SK-N-SH (cell line): Measurements from ENCODE around the gene PAX3. TPM values are rescaled to one million over a fixed set of nuclear protein-coding genes. Genes with fewer than 3 reads are reported as not detected.

Experiments
- CTCF ChIA-PET: fragments of 300-600, 350-600 bp; formaldehyde crosslinking; extraction: SDS; loops from one replicate; lab custom pipeline; 2021; lab: Yijun Ruan, JAX
- POLR2A ChIA-PET: fragments of 350-600 bp; sonication (Branson Sonifier 250); formaldehyde crosslinking; extraction: SDS; loops from one replicate; lab custom pipeline; 2020; ENCODE audit warnings: antibody characterized with exemption, inconsistent platforms; lab: Yijun Ruan, JAX
- DNase-seq: peaks from one replicate; pipeline ENCODE4 v3.0.0; 2012
- H2AFZ ChIP-seq: fragments of 200-600 bp; sonication (generic); 2 replicates; pipeline ENCODE4 v1.8.1; 2016; ENCODE audit warnings: antibody characterized with exemption, mild to moderate bottlenecking, low read depth
- H3F3A ChIP-seq: fragments of 200-600 bp; sonication (generic); replicated peaks from 2 replicates; pipeline ENCODE3; 2016; ENCODE audit warnings: antibody characterized with exemption, mild to moderate bottlenecking; ENCODE audit not compliant: insufficient read depth
- H3K27ac ChIP-seq, 2 experiments: fragments of 200-500 bp in 1 of 2; fragments of 200-600 bp in 1 of 2; sonication (Bioruptor generic) in 1 of 2; sonication (generic), shearing (Covaris generic) in 1 of 2; 2 replicates each; pipeline versions ENCODE4 v1.5.1 to v1.6.1; 2014 to 2016; ENCODE audit warnings: low read depth in 2 of 2, inconsistent platforms in 1 of 2, low read length in 1 of 2, mild to moderate bottlenecking in 1 of 2, mixed read lengths in 1 of 2
- H3K27me3 ChIP-seq: fragments of 200-600 bp; sonication (generic), shearing (Covaris generic); 2 replicates; pipeline ENCODE4 v1.6.1; 2016; ENCODE audit warnings: mixed run types; ENCODE audit not compliant: insufficient read depth
- H3K36me3 ChIP-seq, 2 experiments: fragments of 200-500 bp in 1 of 2; fragments of 200-600 bp in 1 of 2; sonication (Bioruptor generic) in 1 of 2; sonication (generic) in 1 of 2; replicated peaks in 1 of 2; 2 replicates each; pipeline versions ENCODE3 to v1.5.1; 2014 to 2016; ENCODE audit warnings: low read length in 1 of 2, mild to moderate bottlenecking in 1 of 2; ENCODE audit not compliant: insufficient read depth in 2 of 2, control insufficient read depth in 1 of 2
- H3K4me1 ChIP-seq, 2 experiments: fragments of 200-500 bp in 1 of 2; fragments of 200-600 bp in 1 of 2; sonication (Bioruptor generic) in 1 of 2; sonication (generic), shearing (Covaris generic) in 1 of 2; 2 replicates each; pipeline versions ENCODE4 v1.5.1 to v1.6.1; 2014 to 2016; ENCODE audit warnings: low read depth in 1 of 2, low read length in 1 of 2, mixed run types in 1 of 2; ENCODE audit not compliant: insufficient read depth in 2 of 2, control insufficient read depth in 1 of 2
- H3K4me2 ChIP-seq: fragments of 200-600 bp; sonication (generic), shearing (Covaris generic); 2 replicates; pipeline ENCODE4 v1.6.1; 2017; ENCODE audit warnings: mixed run types
- H3K4me3 ChIP-seq, 2 experiments: fragments of 200-500 bp in 1 of 2; fragments of 200-600 bp in 1 of 2; sonication (Bioruptor generic) in 1 of 2; sonication (generic), shearing (Covaris generic) in 1 of 2; 2 replicates each; pipeline versions ENCODE4 v1.5.1 to v1.8.1; 2014 to 2016; ENCODE audit warnings: low read depth in 2 of 2, inconsistent platforms in 1 of 2, low read length in 1 of 2, mild to moderate bottlenecking in 1 of 2, mixed read lengths in 1 of 2, moderate library complexity in 1 of 2
- H3K79me2 ChIP-seq: fragments of 200-600 bp; sonication (generic); 2 replicates; pipeline ENCODE4 v1.8.1; 2017; ENCODE audit warnings: mild to moderate bottlenecking; ENCODE audit not compliant: insufficient read depth
- H3K9ac ChIP-seq: fragments of 200-600 bp; sonication (generic); 2 replicates; pipeline ENCODE4 v1.6.1; 2017; ENCODE audit warnings: mixed run types
- H3K9me2 ChIP-seq: fragments of 200-600 bp; sonication (generic); 2 replicates; pipeline ENCODE4 v1.6.1; 2017; ENCODE audit warnings: mixed run types
- H3K9me3 ChIP-seq: fragments of 200-600 bp; sonication (generic); 2 replicates; pipeline ENCODE4 v1.6.1; 2017; ENCODE audit warnings: mixed run types, mild to moderate bottlenecking, moderate library complexity
- H4K20me1 ChIP-seq: fragments of 200-600 bp; sonication (generic); 2 replicates; pipeline ENCODE4 v1.6.1; 2017; ENCODE audit warnings: mild to moderate bottlenecking, mixed run types; ENCODE audit not compliant: insufficient read depth
- EP300 ChIP-seq, 2 experiments: IDR thresholded peaks; 2 replicates each; pipeline versions ENCODE4 v1.4.0 to v1.6.1; 2012; ENCODE audit warnings: borderline replicate concordance in 1 of 2, low read depth in 1 of 2, low read length in 1 of 2
- FOSL2 ChIP-seq: IDR thresholded peaks from 2 replicates; pipeline ENCODE4 v1.4.0; 2012; ENCODE audit warnings: low read depth, mild to moderate bottlenecking, moderate library complexity, borderline replicate concordance
- GATA2 ChIP-seq: sonication (generic); formaldehyde crosslinking; IDR thresholded peaks from 2 replicates; pipeline ENCODE4 v1.5.0; 2020; ENCODE audit warnings: mild to moderate bottlenecking, missing genetic modification reagents
- IRF3 ChIP-seq: fragments of 150-350 bp; IDR thresholded peaks from 2 replicates; pipeline ENCODE4 v1.6.1; 2016; ENCODE audit warnings: mild to moderate bottlenecking, low read depth, low read length
- MEF2A ChIP-seq: IDR thresholded peaks from 2 replicates; pipeline ENCODE4 v1.4.0; 2012; ENCODE audit warnings: low read depth, borderline replicate concordance
- PBX3 ChIP-seq: IDR thresholded peaks from 2 replicates; pipeline ENCODE4; 2012
- POLR2AphosphoS5 ChIP-seq: IDR thresholded peaks from 2 replicates; pipeline ENCODE4 v1.6.1; 2012; ENCODE audit warnings: low read depth, low read length
- RAD21 ChIP-seq: IDR thresholded peaks from 2 replicates; pipeline ENCODE4 v1.6.1; 2012; ENCODE audit warnings: mild to moderate bottlenecking, low read length
- RCOR1 ChIP-seq: fragments of 150-350 bp; IDR thresholded peaks from 2 replicates; pipeline ENCODE4 v1.6.1; 2017; ENCODE audit warnings: antibody characterized with exemption, low read length
- REST ChIP-seq: IDR thresholded peaks from 2 replicates; pipeline ENCODE4 v1.6.1; 2012; ENCODE audit warnings: mild to moderate bottlenecking, low read depth, low read length, moderate library complexity
- RXRA ChIP-seq: IDR thresholded peaks from 2 replicates; pipeline ENCODE4 v1.4.0; 2012; ENCODE audit warnings: low read depth, mild to moderate bottlenecking, borderline replicate concordance
- SIN3A ChIP-seq: IDR thresholded peaks from 2 replicates; pipeline ENCODE4 v1.6.1; 2012; ENCODE audit warnings: low read depth, mild to moderate bottlenecking, low read length, moderate library complexity, borderline replicate concordance
- SMC3 ChIP-seq: IDR thresholded peaks from 2 replicates; pipeline ENCODE4 v1.6.1; 2012; ENCODE audit warnings: low read depth, low read length, improper control_type of control experiment
- TEAD4 ChIP-seq: IDR thresholded peaks from 2 replicates; pipeline ENCODE4 v1.4.0; 2012; ENCODE audit warnings: mild to moderate bottlenecking, borderline replicate concordance; ENCODE audit not compliant: insufficient read depth
- USF1 ChIP-seq: IDR thresholded peaks from 2 replicates; pipeline ENCODE4 v1.4.0; 2012; ENCODE audit warnings: low read depth, borderline replicate concordance
- USF2 ChIP-seq: fragments of 150-350 bp; IDR thresholded peaks from 2 replicates; pipeline ENCODE4 v1.6.1; 2017; ENCODE audit warnings: antibody characterized with exemption, low read length, low read depth, borderline replicate concordance
- YY1 ChIP-seq: IDR thresholded peaks from 2 replicates; pipeline ENCODE4 v1.4.0; 2012; ENCODE audit warnings: low read depth, mild to moderate bottlenecking
- WGBS: methylation state at CpG from one replicate; pipeline ENCODE4 v1.1.6; 2017; ENCODE audit warnings: low lambda C conversion rate; 5-methylcytosine and 5-hydroxymethylcytosine counted together
- polyA plus RNA-seq, 3 experiments: library from polyadenylated mRNA; depleted of rRNA; stranded (reverse); fragments of >200 nt; gene quantifications; 2 replicates each; pipeline ENCODE4 v1.2.3, GENCODE V29; 2012

Gene PAX3
- polyA plus RNA-seq, 1 of the 3 experiments (the other 2 are of a cell fraction): not detected

- no peak for TF ChIP-seq TEAD4
- no peak for TF ChIP-seq RXRA
- no peak for TF ChIP-seq MEF2A
- TF ChIP-seq, all 33 proteins: peak for 0
Observed at GRCh38 chr2:222302178-222303018, 3.6 kb upstream of the PAX3 start (continued).

- CTCF ChIA-PET: interaction anchor here (1.1 to 1.2 kb wide), 2 partner anchors 20 to 277 kb away, joined by 3 read pairs; no protein-coding TSS in a partner anchor
- no peaks in the 10 kb centered on the region for H4K20me1 ChIP-seq
- WGBS: 27% methylated on average over 16 of the region's 16 CpGs
- no peak for TF ChIP-seq PBX3
- no peak for TF ChIP-seq YY1
- TF ChIP-seq MEF2A: no peak
- TF ChIP-seq SMC3: no peak
- no peak for TF ChIP-seq FOSL2
- no peak for TF ChIP-seq REST
- TF ChIP-seq RCOR1: no peak
- no peak for TF ChIP-seq USF1
- TF ChIP-seq USF2: no peak
- TF ChIP-seq SIN3A: no peak
- no peak for TF ChIP-seq IRF3
- no peak for TF ChIP-seq POLR2AphosphoS5
- TF ChIP-seq EP300 (IDR thresholded peaks at IDR 0.05; ENCODE audit: borderline replicate concordance in 1 of 2, low read depth in 1 of 2, low read length in 1 of 2): no peak
- TF ChIP-seq GATA2 (CRISPR knock-in tag): no peak
- TF ChIP-seq RAD21: no peak
- no peak overlapping the region for H2AFZ ChIP-seq
- H3K9me2 ChIP-seq: no peaks in the 10 kb centered on the region
- no peak overlapping the region for H3K4me2 ChIP-seq
- DNase-seq: no peak
- POLR2A ChIA-PET: no interaction called here
- H3K27ac ChIP-seq: no peak overlapping the region
- H3K9me3 ChIP-seq: no peaks in the 10 kb centered on the region
- peaks cover 10 to 11% of the 10 kb centered on the region in 2 experiments; a peak in 3 of 4 replicates for H3K4me1 ChIP-seq
- no peak overlapping the region for H3K4me3 ChIP-seq
- H3K9ac ChIP-seq: no peak overlapping the region
- H3K36me3 ChIP-seq: no peaks in the 10 kb centered on the region
- no peaks in the 10 kb centered on the region for H3K79me2 ChIP-seq
- H3F3A ChIP-seq: no peaks in the 10 kb centered on the region
- peaks cover 100% of the 10 kb centered on the region for H3K27me3 ChIP-seq
Observed at GRCh38 chr2:222301796-222302118, 3.0 kb upstream of the PAX3 start.
